Measurements from ENCODE around the gene TSPAN18. TPM values are rescaled to one million over a fixed set of nuclear protein-coding genes. Genes with fewer than 3 reads are reported as not detected.

Gene TSPAN18
- total RNA-seq, 2 donors from 2014 or later, result 3.4 to 13.4 TPM

- Histone ChIP-seq H3K4me3 (no peak overlapping the region), H3K9me3 (no peaks in the 10 kb centered on the region), H3K36me3 (no peaks in the 10 kb centered on the region), H3K9ac (ENCODE audit: low read depth in 2 of 2, low read length in 2 of 2) (no peak overlapping the region), H3K27ac (no peak overlapping the region), H3K4me1 (no peaks in the 10 kb centered on the region), H3K27me3 (no peaks in the 10 kb centered on the region)
- no peak for DNase-seq
- intact Hi-C loops (cut with DNase I), result no loop called here
- TF ChIP-seq CTCF (IDR thresholded peaks at IDR 0.05), result no peak
Measured at GRCh38 chr11:44842220-44842619, 115.5 kb downstream of the TSPAN18 start.

GRCh38 chr11:44846852-44847251 is 120.1 kb downstream of the TSPAN18 start:
- H3K9ac ChIP-seq (ENCODE audit: low read depth in 2 of 2, low read length in 2 of 2), result no peak overlapping the region
- intact Hi-C loops (cut with DNase I), result no loop called here
- no peak overlapping the region for H3K27ac ChIP-seq
- no peaks in the 10 kb centered on the region for H3K4me1 ChIP-seq
- no peak overlapping the region for H3K4me3 ChIP-seq
- no peak for DNase-seq
- no peaks in the 10 kb centered on the region for H3K9me3 ChIP-seq
- H3K36me3 ChIP-seq, result no peaks in the 10 kb centered on the region
- no peak for TF ChIP-seq CTCF (IDR thresholded peaks at IDR 0.05)
- no peaks in the 10 kb centered on the region for H3K27me3 ChIP-seq

- no peaks in the 10 kb centered on the region for H3K36me3 ChIP-seq
- intact Hi-C loops (cut with DNase I), result no loop called here
- H3K27ac ChIP-seq, result no peak overlapping the region
- no peaks in the 10 kb centered on the region for H3K27me3 ChIP-seq
- H3K4me1 ChIP-seq, result no peaks in the 10 kb centered on the region
- no peak overlapping the region for H3K9ac ChIP-seq (ENCODE audit: low read depth in 2 of 2, low read length in 2 of 2)
- H3K9me3 ChIP-seq, result no peaks in the 10 kb centered on the region
- TF ChIP-seq CTCF (IDR thresholded peaks at IDR 0.05), result no peak
- no peak for DNase-seq
- H3K4me3 ChIP-seq, result no peak overlapping the region
Measured at GRCh38 chr11:44847316-44847715, 120.6 kb downstream of the TSPAN18 start.

- DNase-seq, result no peak
- TF ChIP-seq CTCF (IDR thresholded peaks at IDR 0.05), result no peak
- Histone ChIP-seq H3K27me3 (no peaks in the 10 kb centered on the region), H3K9me3 (no peaks in the 10 kb centered on the region), H3K9ac (ENCODE audit: low read depth in 2 of 2, low read length in 2 of 2) (no peak overlapping the region), H3K4me3 (no peak overlapping the region), H3K27ac (no peak overlapping the region), H3K36me3 (no peaks in the 10 kb centered on the region), H3K4me1 (no peaks in the 10 kb centered on the region)
- intact Hi-C loops (cut with DNase I), result no loop called here
Measured at GRCh38 chr11:44848203-44848962, 121.6 kb downstream of the TSPAN18 start.

DNA sequence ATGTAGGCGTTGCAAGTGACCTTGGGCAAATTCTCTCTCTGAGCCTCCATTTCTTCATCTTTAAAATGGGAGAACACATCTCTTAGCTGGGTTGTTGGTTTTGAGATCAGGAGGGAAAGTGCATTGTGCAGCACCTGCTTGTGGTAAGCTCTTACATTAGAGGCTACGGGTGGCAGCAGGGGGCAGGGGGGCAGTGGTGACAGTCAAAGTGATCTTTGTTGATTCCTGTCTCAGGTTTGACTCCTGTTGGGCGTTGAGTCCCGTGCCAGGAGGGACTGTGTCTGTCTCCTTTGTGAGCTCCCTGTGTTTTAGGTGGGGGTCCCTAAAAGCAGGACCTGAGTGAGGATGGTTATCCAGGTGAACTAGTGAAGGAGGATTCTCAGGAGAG is 122.2 kb downstream of the TSPAN18 start:
- no peaks in the 10 kb centered on the region for H3K9me3 ChIP-seq
- no peak for TF ChIP-seq CTCF (IDR thresholded peaks at IDR 0.05)
- no peaks in the 10 kb centered on the region for H3K4me1 ChIP-seq
- intact Hi-C loops (cut with DNase I), result no loop called here
- H3K9ac ChIP-seq (ENCODE audit: low read depth in 2 of 2, low read length in 2 of 2), result no peak overlapping the region
- no peak overlapping the region for H3K27ac ChIP-seq
- H3K36me3 ChIP-seq, result no peaks in the 10 kb centered on the region
- H3K4me3 ChIP-seq, result no peak overlapping the region
- DNase-seq, result no peak
- no peaks in the 10 kb centered on the region for H3K27me3 ChIP-seq

Data from colonic mucosa (tissue), 4 donors.